SW 1271 (cell line): ENCODE results near the gene KIZ.
"Not testable (repeated sequence)": the region's sequence is repeated elsewhere in the genome, so short reads cannot be mapped to it uniquely, and the experiment has no call there.

Experiments used
- DNase-seq, 2 experiments: peaks; one replicate each; lab custom pipeline; 2025; lab: John Stamatoyannopoulos, UW

The KIZ gene

GRCh38 chr20:21230220-21230619 lies 104.3 kb downstream of the KIZ start:
- no peak for DNase-seq

- DNase-seq = no peak
Measured at GRCh38 chr20:21230686-21231085, 104.8 kb downstream of the KIZ start.

GRCh38 chr20:21232546-21233280 lies 106.8 kb downstream of the KIZ start:
- no peak for DNase-seq

- no peak for DNase-seq
Measured at GRCh38 chr20:21234324-21234723, 108.4 kb downstream of the KIZ start.

GRCh38 chr20:21234806-21235483 lies 109.1 kb downstream of the KIZ start:
- DNase-seq = no peak

GRCh38 chr20:21235484-21236445 lies 109.9 kb downstream of the KIZ start:
- peak; percentile 11 to 77 for DNase-seq

GRCh38 chr20:21237956-21238799 lies 112.3 kb downstream of the KIZ start:
- no peak for DNase-seq

GRCh38 chr20:21238818-21239536 lies 113.1 kb downstream of the KIZ start:
- DNase-seq = no peak

- DNase-seq = no peak
Measured at GRCh38 chr20:21240394-21240793, 114.5 kb downstream of the KIZ start.

GRCh38 chr20:21241406-21241805 lies 115.5 kb downstream of the KIZ start:
- DNase-seq = no peak

- no peak for DNase-seq
Measured at GRCh38 chr20:21243811-21244210, 117.9 kb downstream of the KIZ start.

GRCh38 chr20:21244808-21245207 lies 118.9 kb downstream of the KIZ start:
- DNase-seq = no peak

GRCh38 chr20:21246161-21246560 lies 120.3 kb downstream of the KIZ start:
- DNase-seq = no peak

- DNase-seq = not testable (repeated sequence)
Measured at GRCh38 chr20:21247603-21248095, 121.8 kb downstream of the KIZ start.

GRCh38 chr20:21251278-21251677 lies 125.4 kb downstream of the KIZ start:
- no peak for DNase-seq

GRCh38 chr20:21257192-21257591 lies 131.3 kb downstream of the KIZ start:
- no peak for DNase-seq

- no peak for DNase-seq
Measured at GRCh38 chr20:21258411-21258810, 132.5 kb downstream of the KIZ start.

- no peak for DNase-seq
Measured at GRCh38 chr20:21259346-21259745, 133.5 kb downstream of the KIZ start.

GRCh38 chr20:21262812-21263211 lies 136.9 kb downstream of the KIZ start:
- DNase-seq = no peak
